ENCODE results near the gene SLC25A22.

The SLC25A22 gene

DNA sequence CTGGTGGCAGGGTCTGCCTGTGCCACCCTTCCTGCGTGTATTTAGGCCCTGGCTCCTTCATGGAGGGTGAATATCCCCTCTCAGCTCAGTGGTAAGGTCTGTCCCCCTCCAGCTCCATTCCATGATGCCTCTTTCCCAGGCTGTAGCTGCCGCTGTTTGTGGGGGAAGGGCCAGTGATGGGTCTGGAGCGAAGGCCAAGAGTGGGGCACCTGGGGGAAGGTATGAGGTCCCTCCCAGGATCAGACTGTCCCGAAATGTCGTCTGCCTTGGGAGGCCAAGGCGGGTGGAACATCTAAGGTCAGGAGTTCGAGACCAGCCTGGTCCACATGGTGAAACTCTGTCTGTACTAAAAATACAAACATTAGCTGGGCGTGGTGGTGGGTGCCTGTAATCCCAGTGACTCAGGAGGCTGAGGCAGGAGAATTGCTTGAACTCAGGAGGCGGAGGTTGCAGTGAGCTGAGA is 35.8 kb upstream of the SLC25A22 start:
- DNase-seq (ENCODE audit: low spot score) = no peak

DNA sequence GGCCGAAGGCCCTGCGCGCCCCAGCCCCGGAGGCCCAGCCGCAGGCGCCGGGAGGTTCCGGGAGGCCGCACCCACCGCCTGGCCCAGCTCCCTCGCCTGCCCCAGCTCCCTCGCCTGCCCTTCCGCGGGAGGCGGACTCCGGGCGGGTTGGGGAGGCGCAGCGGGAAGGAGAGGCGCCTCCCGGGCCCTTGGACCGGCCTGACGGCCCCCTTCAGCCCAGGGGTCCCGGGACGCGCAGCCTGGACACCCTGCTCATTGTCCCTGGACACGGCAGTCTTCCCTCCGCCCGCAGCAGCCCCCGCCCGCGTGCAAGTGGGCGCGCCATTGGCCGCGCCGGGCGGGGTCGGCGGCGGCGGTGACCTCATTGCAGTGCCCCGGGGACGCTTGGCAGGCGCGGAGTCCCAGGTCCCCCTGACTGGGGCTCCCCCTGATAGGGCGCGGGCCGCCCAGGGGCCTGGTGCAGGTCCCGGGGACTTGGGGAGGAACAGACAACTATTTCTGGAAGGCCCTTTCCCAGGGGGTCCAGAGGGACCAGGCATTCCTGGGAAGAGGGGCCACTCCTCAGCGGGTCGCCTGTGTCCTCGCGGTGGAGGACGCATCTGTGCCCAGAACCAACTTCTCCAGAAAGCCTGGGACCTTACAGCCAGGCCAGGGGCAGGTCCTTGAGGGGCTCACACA is 35.2 kb upstream of the SLC25A22 start:
- DNase-seq (ENCODE audit: low spot score) = no peak

DNA sequence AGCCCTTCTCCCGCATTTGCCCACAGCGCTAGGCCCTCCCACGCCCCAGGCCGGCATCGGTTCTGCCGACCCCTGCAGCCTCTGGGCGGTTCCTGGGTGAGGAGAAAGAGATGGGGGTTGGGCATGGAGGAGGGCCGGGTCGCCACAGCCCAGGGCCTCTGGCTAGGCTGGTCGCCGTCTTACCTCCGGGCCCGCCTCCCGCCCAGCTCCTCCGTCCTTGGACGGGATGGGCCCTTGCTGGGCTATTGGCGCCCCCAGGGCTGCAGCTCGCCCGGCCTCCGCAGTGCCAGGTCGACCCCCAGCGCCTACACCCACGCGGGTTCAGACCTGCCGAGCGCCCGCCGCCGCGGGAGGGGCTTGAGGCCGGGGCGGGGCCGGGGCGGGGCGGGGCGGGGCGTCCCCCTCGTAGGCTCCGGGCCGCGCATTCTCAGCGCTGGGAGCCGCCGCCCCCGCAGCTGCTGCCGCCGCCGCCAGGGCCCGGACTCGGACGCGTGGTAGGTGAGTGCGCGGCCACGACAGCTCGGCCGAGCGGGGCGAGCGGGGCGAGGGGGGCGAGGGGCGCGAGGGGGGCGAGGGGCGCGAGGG is 34.5 kb upstream of the SLC25A22 start, which contains the start of gene CD151:
Gene CD151 (plus strand): TSS at position 424 of the 585 bp plus-strand sequence. CDS start 3,118 bp downstream, outside the sequence.
- no peak for DNase-seq (ENCODE audit: low spot score)

DNA sequence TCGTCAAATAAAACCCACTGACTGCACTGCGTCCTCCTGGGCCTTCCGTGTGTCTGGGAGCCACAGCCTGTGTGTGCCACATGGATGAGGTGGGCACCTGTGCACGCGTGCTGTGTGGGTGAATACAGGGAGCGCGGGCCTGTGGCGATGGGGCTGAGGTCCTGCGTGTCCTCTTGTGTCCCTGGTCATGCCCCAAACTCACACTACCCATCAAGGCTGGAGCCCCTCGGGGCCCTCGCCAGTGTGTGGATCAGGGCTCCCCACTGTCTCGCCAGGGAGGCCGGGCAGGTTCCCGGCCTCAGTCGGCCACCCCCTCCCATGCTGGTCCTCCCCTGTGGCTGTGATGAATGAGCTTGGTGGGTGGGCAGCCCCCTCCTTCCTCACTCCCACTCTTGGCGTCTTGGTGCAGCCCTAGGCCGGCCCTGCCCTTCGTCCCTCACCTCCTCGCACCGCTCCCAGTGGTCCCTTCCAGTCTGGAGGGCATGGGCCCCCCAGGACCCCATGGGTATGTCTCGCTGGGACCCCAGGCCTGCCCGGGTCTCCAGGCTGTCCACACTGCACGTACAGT is 34.0 kb upstream of the SLC25A22 start:
- DNase-seq (ENCODE audit: low spot score) = no peak

DNA sequence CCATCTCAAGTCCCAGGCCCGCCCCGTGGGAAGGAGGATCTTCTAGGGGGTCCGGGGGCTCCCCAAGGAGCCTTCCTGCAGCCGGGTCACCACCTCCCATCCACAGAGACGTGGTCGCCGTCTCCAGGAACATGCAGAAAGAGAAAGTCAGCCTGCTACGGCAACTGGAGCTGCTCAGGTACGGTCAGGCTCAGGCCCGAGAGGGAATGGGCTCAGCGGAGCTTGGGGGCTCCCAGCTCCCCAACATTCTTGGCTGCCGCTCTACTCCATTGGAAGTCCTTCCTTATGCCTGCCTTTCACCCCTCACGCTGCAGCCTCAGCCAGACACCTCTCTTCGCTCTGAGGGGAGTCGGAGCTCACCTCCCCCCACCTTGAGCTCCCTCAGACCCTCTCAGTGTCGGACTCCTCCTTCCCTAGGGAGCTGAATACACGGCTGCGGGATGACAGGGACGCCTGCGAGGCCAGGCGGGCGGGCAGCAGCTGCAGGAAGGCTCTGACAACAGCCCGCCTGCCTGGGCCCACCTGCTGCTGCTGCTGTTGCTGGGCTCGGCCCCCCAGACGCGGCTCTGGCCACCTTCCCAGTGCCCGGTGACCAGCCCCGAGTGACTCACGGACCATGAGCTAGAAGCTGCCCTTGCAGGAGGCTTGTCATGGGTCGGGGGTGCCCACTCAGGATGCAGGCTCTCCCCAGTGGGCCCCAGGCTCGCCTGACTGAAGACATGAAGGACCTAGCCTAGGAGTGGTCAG is 33.2 kb upstream of the SLC25A22 start:
- no peak for DNase-seq (ENCODE audit: low spot score)

DNA sequence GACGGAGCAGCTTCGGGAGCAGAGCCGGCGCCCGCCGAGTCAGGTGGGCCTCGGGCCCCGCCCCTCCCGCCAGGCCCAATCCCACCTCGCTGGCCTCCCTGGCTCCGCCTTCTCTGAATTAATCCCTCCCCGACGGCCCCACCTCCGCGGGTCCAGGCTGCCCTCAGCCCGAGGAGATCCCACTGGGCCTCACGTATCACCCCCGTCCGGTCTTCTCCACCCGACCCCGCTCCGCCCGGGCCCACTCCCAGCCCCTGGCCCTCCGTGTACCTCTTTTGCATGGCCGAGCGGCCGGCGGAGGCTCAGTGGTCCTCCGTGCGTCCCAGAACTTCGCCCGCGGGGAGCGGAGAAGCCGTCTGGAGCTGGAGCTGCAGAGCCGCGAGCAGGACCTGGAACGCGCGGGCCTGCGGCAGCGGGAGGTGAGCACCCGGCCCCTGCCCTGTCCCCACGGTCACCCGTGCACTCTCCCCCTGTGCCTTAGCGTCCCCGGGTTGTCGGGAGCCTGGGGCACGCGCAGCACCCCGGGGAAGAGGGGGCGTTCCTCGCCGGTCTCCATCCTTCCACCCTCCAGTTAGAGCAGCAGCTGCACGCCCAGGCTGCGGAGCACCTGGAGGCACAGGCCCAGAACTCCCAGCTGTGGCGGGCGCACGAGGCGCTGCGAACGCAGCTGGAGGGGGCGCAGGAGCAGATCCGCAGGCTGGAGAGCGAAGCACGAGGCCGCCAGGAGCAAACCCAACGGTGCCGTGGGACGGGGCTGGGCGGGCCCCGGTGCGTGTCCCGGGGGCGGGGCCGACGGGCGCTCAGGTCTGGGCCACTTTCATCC is 32.4 kb upstream of the SLC25A22 start:
- no peak for DNase-seq (ENCODE audit: low spot score)

DNA sequence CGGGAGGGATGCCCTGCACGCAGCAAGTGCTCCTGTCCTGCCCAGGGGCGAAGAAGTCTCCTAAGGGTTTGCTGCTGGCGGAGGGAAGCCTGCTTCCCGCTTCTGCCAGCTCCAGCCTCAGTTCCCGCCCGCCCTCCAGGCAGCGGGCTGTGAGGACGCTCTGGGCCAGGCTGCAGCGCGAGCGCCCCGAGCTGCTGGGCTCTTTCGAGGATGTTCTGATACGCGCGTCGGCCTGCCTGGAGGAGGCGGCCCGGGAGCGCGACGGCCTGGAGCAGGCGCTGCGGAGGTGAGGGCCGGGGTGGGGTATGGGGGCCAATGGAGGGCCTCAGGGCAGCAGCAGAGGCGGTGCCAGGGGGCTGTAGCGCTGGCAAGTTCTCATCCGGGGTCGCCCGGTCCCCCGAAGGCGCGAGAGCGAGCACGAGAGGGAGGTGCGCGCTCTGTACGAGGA is 31.8 kb upstream of the SLC25A22 start:
- DNase-seq (ENCODE audit: low spot score) = no peak

DNA sequence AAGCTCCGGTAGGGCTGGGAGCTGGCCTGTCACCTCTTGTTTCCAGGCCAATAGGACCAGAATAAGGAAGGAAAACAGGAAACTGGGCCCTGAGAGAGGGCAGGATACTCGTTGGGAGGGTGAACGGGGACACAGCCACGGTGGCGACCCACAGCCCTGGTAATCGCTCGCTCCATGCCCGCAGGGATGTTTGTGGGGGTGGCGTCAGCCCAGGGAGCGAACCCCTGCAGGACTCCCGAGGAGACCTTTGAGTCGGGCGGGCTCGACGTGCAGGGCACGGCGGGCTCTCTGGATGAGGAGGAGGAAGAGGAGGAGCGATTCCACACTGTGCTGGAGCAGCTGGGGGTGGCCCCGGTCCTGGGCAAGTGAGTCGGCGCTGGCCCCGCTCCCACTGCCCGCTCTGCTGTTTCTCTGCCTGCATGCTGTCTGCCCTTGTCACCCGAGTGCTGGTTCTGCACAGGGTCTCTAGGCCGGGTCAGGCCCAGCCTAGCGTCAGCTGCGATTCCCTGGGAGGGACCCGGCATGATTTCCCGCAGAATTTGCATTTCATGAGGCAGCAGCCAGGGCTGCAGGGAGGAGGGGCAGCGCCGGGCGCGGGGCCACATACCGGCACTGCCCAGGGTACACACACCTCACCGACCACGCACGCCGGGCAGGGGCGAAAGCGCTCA is 31.2 kb upstream of the SLC25A22 start:
- DNase-seq (ENCODE audit: low spot score) = no peak

DNA sequence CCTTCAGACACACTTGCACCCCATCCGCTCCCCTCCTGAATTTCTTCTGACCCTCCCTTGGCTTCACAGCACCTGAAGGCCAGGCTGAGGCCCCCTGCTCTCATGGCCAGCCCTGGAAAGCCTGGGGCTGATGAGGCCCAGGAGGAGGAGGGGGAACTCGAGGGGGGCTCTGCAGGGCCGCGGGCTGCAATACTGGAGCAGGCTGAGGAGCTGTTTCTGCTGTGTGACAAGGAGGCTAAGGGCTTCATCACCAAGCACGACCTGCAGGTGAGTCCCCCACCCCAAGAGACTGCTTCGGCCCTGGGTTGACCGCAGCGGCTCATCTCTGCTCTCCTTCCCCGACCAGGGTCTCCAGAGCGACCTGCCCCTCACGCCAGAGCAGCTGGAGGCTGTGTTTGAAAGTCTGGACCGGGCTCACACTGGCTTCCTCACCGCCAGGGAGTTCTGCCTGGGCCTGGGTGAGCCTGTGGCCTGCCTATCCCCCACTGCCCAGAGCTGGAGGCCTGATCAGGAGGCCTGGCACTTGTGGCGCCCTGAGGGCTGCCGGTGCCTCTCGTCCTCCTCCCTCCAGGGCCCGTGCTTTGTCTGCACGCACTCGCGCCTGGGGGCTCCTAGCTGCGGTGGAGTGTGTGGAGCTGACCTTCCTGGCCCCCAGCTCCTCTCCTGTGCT is 30.6 kb upstream of the SLC25A22 start:
- no peak for DNase-seq (ENCODE audit: low spot score)

DNA sequence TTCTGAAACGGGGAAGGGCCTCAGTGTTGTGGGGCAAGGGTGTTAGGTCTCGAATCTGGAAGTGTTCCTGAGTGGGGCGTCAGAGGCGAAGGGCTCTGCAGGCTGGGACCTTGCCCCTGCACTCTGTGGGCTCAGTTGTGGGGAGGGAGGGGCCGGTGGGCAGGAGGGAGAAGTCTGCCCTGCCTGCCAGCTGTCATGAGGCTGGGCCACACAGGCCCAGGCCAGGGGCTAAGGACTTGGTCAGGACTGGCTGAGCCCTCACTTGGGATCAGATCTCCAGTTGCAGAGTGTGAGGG is 29.8 kb upstream of the SLC25A22 start, which contains the start of gene CRACR2B:
Gene CRACR2B (plus strand): TSS at position 23 of the 296 bp plus-strand sequence. CDS start 689 bp downstream, outside the sequence.
- no peak for DNase-seq (ENCODE audit: low spot score)

DNA sequence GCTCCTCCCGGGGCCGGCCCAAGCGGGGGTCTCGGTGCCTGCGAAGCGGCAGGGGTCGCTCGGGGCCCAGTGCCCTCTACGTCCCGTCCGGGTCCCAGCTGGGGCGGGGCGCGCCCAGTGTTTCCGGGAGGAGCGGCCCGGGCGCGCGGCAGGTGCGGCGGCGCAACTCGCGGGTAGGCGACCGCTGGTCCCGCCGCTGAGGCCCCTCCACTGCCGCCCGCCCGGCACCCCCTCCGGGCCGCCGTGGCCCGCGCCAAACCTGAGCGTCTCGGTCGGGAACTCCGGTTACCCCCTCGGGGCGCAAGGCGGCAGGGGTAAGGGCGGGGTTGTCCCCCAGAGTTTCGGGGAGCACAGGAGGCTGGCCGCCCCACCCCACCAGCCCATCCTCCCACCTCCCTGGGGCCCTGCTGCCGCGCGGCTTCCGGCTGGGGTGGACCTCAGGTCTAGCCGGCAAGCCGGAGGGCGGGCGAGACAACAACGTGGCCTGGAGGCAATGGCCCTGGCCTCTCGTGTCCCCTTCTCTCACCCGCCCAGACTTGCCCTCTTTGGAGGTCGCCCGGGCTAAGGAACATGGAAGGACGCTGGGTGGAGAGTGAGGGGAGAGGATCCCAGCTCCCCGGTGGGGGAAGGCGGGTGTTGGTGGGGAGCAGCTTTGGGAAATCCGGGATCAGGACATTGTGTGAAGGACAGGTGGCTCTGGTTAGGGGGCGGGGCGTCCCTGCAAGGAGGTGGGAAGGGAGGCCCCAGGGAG is 29.2 kb upstream of the SLC25A22 start:
- no peak for DNase-seq (ENCODE audit: low spot score)

DNA sequence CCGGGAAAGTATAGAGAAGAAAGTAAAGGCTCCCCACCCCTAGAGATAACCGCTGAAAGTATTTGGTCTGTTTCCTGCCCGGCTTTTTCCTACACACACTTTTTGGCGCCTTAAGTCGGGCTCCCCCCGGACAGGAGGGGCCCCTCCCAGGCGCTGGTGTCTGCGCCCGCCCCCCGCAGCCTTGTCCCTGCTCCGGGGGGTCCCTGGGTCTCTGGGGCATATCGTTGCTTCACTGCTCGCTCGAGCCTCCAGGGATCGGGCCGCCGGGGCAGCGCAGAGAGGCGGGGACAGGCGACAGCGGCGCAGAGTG is 28.7 kb upstream of the SLC25A22 start:
- no peak for DNase-seq (ENCODE audit: low spot score)

DNA sequence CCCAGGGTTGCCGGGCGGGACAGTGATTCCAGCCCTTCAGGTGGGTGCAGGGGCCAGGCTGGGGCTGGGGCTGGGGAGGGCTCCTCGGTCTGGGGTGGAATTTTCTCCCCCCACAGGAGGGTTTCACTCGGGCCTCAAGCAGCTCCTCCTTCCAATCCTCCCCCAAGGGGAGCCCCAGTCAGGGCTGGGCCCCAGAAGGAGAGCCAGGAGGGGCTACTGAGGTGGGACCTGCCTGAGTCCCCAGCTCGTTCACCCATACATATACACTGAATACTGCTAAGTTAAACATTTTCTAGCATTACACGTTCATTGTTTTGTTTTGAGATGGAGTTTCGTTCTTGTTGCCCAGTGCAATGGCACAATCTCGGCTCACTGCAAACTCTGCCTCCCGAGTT is 28.1 kb upstream of the SLC25A22 start:
- no peak for DNase-seq (ENCODE audit: low spot score)

DNA sequence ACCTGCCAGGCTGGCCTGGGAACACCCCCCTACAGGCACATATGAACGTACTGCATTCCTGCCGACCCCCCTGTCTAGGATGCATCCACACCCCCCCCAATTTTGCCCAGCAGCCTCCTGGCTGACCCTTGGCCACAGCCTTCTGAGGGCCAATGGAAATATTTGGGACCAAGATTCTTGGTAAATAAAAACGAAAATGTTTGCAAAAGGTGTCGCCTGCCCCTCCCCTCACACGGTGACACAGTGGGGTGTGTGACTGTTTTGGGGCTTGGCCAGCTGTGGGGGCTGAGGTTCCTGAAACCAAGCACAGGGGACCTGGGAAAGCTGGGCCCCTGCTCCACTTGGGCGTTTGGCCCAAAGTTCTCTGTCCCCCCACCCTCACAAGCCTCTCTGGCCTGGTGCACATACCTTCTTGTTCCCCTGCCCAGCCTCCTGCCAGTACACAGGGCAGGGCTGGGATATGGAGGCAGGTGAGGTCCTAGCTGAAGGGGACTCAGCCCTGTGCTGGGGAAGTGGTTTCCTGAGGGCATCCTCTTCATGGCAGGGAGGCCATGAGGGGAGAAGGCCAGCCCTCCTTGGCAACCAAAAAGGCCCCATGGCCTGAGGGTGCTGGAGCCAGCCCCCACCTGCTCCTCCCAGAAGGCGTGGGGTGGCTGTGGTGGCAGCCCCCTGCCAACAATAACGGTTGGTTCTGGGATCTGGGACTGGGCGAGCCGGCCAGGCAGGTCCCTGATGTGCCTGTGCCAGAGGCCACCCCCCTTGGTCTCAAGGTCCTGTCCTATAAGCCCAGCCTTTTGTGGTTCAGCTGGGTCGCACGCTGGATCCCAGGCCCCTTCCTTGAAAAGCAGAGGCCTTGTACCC is 27.5 kb upstream of the SLC25A22 start:
- DNase-seq (ENCODE audit: low spot score) = no peak

DNA sequence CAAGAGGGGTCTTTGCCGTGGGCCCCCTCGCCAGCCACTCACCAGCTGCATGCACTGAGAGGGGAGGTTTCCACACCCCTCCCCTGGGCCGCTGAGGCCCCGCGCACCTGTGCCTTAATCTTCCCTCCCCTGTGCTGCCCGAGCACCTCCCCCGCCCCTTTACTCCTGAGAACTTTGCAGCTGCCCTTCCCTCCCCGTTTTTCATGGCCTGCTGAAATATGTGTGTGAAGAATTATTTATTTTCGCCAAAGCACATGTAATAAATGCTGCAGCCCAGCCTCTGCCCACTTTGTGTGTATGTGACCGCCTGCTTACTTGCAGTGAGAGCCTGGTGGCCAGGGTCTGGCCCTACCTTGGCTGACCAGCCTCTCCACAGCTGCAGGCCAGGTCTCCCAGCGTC is 26.9 kb upstream of the SLC25A22 start:
- DNase-seq (ENCODE audit: low spot score) = no peak

DNA sequence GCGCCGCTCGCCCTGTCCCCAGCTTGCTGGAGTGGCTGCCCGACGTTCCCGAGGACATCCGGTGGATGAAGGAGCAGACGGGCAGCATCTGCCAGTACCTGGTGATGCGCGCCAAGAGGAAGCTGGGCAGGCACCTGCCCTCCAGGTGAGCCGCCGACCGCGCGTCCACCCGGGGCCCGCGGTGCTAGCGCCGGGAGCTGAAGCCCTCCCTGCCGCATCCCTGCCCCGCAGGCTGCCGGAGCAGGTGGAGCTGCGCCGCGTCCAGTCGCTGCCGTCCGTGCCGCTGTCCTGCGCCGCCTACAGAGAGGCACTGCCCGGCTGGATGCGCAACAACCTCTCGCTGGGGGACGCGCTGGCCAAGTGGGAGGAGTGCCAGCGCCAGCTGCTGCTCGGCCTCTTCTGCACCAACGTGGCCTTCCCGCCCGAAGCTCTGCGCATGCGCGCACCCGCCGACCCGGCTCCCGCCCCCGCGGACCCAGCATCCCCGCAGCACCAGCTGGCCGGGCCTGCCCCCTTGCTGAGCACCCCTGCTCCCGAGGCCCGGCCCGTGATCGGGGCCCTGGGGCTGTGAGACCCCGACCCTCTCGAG is 26.3 kb upstream of the SLC25A22 start:
- DNase-seq (ENCODE audit: low spot score) = no peak

DNA sequence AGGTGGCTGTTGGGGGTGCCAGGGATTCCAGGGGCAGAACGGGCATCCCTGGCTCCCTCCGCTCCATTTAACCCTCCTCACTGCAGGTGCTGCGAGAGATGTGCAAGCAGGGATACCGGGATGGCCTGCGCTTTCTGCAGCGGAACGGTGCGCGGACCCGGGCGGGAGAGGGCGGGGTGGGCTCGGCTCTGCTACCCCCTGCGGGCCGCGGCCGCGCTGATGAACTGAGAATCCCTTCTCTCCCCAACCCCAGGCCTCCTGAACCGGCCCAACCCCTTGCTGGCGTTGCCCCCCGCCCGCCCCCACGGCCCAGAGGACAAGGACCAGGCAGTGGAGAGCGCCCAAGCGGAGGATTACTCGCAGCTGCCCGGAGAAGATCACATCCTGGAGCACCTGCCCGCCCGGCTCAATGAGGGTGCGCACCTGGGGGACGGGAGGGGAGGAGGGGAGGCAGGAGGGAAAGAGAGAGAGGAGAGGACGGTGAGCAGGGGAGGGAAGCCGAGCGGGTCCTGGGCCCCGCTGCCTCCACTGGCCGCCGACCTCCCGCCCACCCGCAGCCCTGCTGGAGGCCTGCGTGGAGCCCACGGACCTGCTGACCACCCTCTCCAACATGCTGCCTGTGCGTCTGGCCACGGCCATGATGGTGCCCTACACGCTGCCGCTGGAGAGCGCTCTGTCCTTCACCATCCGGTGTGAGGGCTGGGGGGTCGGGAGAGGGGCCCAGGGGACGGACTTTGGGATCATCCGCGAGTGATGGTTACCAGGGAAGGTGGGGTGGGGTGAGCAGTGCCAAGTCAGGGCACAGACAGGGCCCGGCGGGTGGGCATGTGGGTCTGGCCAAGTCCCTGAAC is 25.6 kb upstream of the SLC25A22 start:
- no peak for DNase-seq (ENCODE audit: low spot score)
